Hepatocyte (in vitro differentiated cells): ENCODE data around the gene TAS2R38.
A peak's percentile ranks its signal among the peaks of the same experiment; 100 is the strongest.

Experiments
- CTCF ChIP-seq: fragments of 200-600 bp; sonication (generic); IDR thresholded peaks from 2 replicates; pipeline ENCODE4 v1.5.1; 2016; ENCODE audit warnings: antibody characterized with exemption, mild to moderate bottlenecking; ENCODE audit not compliant: poor library complexity
- EZH2phosphoT487 ChIP-seq: fragments of 200-600 bp; sonication (generic); IDR thresholded peaks from one replicate; pipeline ENCODE4 v1.6.1; 2018; ENCODE audit warnings: antibody characterized with exemption, mild to moderate bottlenecking, low read depth, moderate library complexity; ENCODE audit not compliant: unreplicated experiment, severe bottlenecking

GRCh38 chr7:141975806-141976523, 2.4 kb upstream of the TAS2R38 start:
- peak; percentile 96 for TF ChIP-seq CTCF
- no peak for TF ChIP-seq EZH2phosphoT487
